GM12801 (cell line): Measurements from ENCODE around the gene SRRT.

ENCODE experiments used
- CTCF ChIP-seq: IDR thresholded peaks from one replicate; pipeline ENCODE4 v1.5.1; 2011; ENCODE audit warnings: control low read depth; ENCODE audit not compliant: insufficient read length; ENCODE audit errors: extremely low read depth

SRRT gene

GRCh38 chr7:100895956-100896731, 21.2 kb downstream of the SRRT start:
- TF ChIP-seq CTCF = no peak

- TF ChIP-seq CTCF = no peak
These were observed 22.1 kb downstream of the SRRT start for GRCh38 chr7:100896732-100897608.

GRCh38 chr7:100897772-100898454, 23.0 kb downstream of the SRRT start:
- TF ChIP-seq CTCF = no peak

GRCh38 chr7:100899432-100899831, 24.5 kb downstream of the SRRT start:
- TF ChIP-seq CTCF = no peak

GRCh38 chr7:100900978-100901377, 26.1 kb downstream of the SRRT start:
- TF ChIP-seq CTCF = no peak

- no peak for TF ChIP-seq CTCF
These were observed 27.0 kb downstream of the SRRT start for GRCh38 chr7:100901921-100902332.

- TF ChIP-seq CTCF = no peak
These were observed 27.7 kb downstream of the SRRT start for GRCh38 chr7:100902638-100903037.
